GM12875 (cell line): ENCODE measurements around the gene NKAIN2.

Source experiments
- H3K4me3 ChIP-seq: one replicate; pipeline ENCODE4 v1.5.1; 2011; ENCODE audit warnings: low read depth, low read length, control low read depth
- TF ChIP-seq, protein P1 (sequence below): IDR thresholded peaks from 2 replicates; pipeline ENCODE4 v1.5.1; 2011; ENCODE audit warnings: low read depth, mild to moderate bottlenecking, control low read depth, inconsistent platforms, low read length, moderate library complexity, borderline replicate concordance; ENCODE audit not compliant: insufficient read depth

The NKAIN2 gene

DNA sequence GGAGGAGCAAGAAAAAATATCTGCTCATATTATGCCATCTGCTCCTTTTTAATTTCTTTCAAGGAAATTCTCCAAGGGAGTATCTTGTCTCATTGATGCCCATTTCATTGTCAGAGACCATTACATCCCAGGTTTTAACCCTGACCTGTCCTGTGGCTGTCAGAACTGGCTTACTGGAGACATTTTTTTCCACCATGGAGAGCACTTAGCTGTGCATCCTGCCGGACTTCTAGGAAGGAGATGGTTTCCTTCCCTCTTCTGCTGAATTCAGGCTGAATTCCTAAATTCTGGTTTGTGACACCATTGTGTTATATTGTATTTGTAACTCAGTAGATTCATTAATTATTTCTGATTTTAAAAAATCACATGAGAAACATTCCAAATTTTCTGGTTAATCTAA is 70.3 kb downstream of the NKAIN2 start:
- TF ChIP-seq, protein P1, sequence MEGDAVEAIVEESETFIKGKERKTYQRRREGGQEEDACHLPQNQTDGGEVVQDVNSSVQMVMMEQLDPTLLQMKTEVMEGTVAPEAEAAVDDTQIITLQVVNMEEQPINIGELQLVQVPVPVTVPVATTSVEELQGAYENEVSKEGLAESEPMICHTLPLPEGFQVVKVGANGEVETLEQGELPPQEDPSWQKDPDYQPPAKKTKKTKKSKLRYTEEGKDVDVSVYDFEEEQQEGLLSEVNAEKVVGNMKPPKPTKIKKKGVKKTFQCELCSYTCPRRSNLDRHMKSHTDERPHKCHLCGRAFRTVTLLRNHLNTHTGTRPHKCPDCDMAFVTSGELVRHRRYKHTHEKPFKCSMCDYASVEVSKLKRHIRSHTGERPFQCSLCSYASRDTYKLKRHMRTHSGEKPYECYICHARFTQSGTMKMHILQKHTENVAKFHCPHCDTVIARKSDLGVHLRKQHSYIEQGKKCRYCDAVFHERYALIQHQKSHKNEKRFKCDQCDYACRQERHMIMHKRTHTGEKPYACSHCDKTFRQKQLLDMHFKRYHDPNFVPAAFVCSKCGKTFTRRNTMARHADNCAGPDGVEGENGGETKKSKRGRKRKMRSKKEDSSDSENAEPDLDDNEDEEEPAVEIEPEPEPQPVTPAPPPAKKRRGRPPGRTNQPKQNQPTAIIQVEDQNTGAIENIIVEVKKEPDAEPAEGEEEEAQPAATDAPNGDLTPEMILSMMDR = no peak
- H3K4me3 ChIP-seq = no peak overlapping the region

DNA sequence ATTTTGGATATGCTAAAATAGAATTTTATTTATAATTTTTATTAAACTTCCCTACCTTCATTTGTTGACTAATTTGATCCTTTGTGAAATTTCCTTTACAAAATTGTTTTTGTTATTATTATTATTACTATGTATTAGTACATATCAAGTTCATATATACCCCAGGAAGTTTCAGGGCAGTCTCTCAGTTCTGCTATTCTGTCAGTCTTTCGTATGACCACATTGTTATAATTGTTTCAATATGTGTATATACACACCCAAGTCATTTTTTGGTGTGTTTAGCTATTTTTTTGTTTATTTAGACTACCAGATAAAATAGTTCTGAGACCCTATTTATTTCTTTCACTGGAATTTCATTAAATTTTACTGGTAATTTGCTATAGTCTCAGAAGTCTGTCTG is 72.1 kb downstream of the NKAIN2 start:
- H3K4me3 ChIP-seq = no peak overlapping the region
- TF ChIP-seq, protein P1 = no peak

DNA sequence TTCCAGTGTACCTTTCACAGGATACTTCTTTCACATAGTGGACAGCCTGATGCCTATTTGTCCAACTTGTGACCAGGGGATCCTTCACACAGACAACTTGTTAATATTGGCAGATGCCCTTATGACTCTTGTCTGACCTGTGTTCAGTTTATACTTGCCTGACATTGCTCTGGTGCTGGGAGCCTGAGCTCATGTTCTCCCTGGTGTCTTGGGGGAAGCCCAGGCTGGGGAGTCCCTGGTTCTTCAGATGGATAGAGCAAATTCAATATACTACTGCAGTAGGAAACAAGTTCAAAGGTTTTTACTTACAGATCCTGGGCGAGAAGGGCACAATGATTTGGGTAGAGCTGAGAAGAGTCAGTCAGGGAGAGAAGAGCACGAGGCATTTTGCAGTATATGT is 76.1 kb downstream of the NKAIN2 start:
- H3K4me3 ChIP-seq = no peak overlapping the region
- TF ChIP-seq, protein P1 = no peak

DNA sequence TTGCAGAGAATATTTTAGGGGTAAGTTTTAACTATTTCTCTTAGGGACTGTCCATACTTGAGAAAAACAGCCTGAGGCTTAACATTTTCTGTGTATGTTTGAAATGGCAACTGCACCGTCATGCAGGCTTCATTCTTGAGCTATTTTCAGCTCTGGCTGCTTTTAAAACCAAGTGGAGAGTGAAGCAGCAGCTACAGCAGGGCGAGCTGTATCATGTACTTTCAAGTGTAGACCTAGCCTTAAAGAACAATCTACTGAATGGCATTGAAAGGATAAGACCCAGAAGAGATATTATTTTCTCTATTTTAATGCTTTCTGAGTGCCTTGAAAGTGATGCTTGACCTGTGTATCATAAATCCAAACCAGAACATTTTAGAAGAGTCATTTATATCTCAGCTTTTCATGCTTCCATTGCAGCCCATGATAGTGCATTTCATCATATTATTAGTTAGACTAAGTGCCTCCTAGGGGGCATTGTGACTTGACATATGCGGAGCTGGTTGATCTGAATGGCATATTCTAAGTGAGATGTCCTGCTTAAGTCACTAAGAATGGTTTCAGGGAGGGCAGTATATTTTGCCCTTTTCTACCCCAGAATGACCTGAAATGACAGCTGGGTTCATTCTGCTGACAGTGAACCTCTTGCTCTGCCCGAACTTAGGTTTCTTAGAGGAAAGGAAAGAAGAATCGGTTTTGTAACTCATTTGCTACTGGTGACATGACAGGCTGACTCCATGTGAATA is 85.3 kb downstream of the NKAIN2 start:
- TF ChIP-seq, protein P1 = no peak
- H3K4me3 ChIP-seq = no peak overlapping the region

DNA sequence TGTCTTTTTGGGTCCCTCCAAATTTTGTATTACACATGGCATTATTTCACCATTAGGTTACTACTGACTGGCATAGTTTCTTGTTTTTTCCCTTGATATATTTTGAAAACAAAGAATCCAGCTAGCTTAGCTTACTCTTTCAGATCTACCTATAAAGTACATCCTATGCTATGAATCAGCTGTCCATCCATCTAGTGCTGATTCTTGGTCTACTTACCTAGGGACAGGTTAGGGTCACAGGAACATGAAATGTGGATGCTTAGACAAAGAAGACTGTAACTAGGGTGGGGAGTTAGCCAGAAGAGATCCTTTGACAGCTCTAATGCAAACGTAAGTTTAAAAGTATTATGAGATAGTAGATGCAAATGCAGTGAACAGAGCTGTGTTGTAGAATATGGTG is 91.7 kb downstream of the NKAIN2 start:
- TF ChIP-seq, protein P1 = no peak
- H3K4me3 ChIP-seq = no peak overlapping the region

DNA sequence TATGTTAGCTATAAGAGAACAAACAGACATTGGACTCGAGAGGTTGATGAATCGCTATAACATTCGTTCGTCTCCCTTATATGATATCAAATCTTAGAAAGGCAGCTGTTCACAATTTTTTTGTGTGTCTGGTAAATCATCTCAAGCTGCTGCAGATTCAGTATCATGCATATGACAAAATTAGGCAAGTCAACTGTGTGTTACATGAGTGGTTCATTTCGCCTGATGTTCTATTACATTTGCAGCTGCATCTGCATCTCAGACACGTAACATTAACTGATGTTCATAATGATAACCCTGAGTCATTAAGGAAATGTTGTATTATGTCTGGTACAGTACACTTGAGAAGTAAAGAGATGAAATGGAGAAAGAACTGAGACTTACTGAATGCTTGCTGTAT is 92.1 kb downstream of the NKAIN2 start:
- TF ChIP-seq, protein P1 = no peak

DNA sequence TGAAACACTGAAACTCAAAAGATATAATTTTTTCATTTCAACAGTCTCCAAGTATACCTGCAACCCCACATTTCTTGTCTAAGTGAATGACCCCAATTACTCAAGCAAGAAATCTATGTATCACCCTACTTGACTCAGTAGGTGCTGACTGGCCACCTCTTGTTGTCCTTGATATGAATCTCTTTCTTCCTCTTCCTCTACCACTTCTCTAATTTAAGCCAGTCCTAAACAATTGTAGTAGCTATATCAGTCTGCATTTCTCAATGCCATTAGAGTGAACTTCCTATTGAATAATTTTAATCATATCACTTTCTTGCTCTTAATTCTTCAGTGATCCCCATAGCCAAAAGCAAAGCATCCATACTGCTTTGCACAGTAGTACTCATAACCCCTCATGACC is 93.2 kb downstream of the NKAIN2 start:
- TF ChIP-seq, protein P1 = no peak
- H3K4me3 ChIP-seq = no peak overlapping the region

More for the DNA sequence above, 92.1 kb downstream of the NKAIN2 start:
- H3K4me3 ChIP-seq = no peak overlapping the region
